Gastrocnemius medialis (tissue), 4 donors: Measurements from ENCODE around the gene PNCK. TPM values are rescaled to one million over a fixed set of nuclear protein-coding genes. Genes with fewer than 3 reads are reported as not detected.

ENCODE experiments used
- ATAC-seq, 2 donors: fragments of 150-250 bp; one replicate each; pipeline ENCODE4 v1.9.1; 2016
- DNase-seq, 2 donors: peaks; one replicate each; pipeline ENCODE4 v3.0.0-alpha.2; 2019
- H3K27ac ChIP-seq, 4 donors: fragments of 200-600 bp; sonication (generic); 1 replicate in 1 of 4; 2 replicates in 3 of 4; pipeline ENCODE4 v1.5.1; 2016 to 2018; ENCODE audit warnings: mild to moderate bottlenecking in 2 of 4, moderate library complexity in 1 of 4
- H3K27me3 ChIP-seq, 3 donors: fragments of 200-600 bp; sonication (generic) in 2 of 3; 1 replicate in 1 of 3; 2 replicates in 2 of 3; pipeline versions ENCODE4 v1.5.1 to v1.6.0; 2016 to 2019; ENCODE audit warnings: mild to moderate bottlenecking in 1 of 3, moderate library complexity in 1 of 3
- H3K36me3 ChIP-seq, 2 donors: fragments of 200-600 bp; sonication (generic) in 1 of 2; one replicate each; pipeline ENCODE4 v1.5.1; 2017 to 2018
- H3K4me1 ChIP-seq, 2 donors: fragments of 200-600 bp; sonication (generic) in 1 of 2; one replicate each; pipeline ENCODE4 v1.5.1; 2016 to 2017; ENCODE audit warnings: mild to moderate bottlenecking in 2 of 2
- H3K4me3 ChIP-seq, 4 donors: fragments of 200-600 bp; sonication (generic) in 3 of 4; 1 replicate in 1 of 4; 2 replicates in 3 of 4; pipeline ENCODE4 v1.5.1; 2016 to 2019; ENCODE audit warnings: mild to moderate bottlenecking in 2 of 4
- H3K9me3 ChIP-seq, 3 donors: fragments of 200-600 bp; sonication (generic) in 2 of 3; 1 replicate in 1 of 3; 2 replicates in 2 of 3; pipeline ENCODE4 v1.5.1; 2016 to 2019
- CTCF ChIP-seq, 5 experiments: fragments of 450-650 bp in 3 of 5; fragments of 200-600 bp in 2 of 5; sonication (generic) in 2 of 5; IDR thresholded peaks in 4 of 5; conservative IDR thresholded peaks in 1 of 5; 1 replicate in 4 of 5; 2 replicates in 1 of 5; pipeline ENCODE4 v1.5.1; 2016 to 2019; ENCODE audit warnings: antibody characterized with exemption in 5 of 5, mild to moderate bottlenecking in 3 of 5, moderate library complexity in 3 of 5
- POLR2A ChIP-seq, 2 donors: fragments of 450-650 bp; IDR thresholded peaks; one replicate each; pipeline ENCODE4 v1.6.1; 2017; ENCODE audit warnings: antibody characterized with exemption in 2 of 2, mild to moderate bottlenecking in 2 of 2, moderate library complexity in 2 of 2
- in situ Hi-C, 4 donors: fragments of 200-750 bp; cut with MboI; loops; one replicate each; pipeline versions ENCODE4 v1.15.0 to v1.8.0; 2017; ENCODE audit warnings: low sequenced_read_pairs in 4 of 4
- intact Hi-C: fragments of 100-400 bp; cut with DNase I; formaldehyde crosslinking; loops from one replicate; pipeline ENCODE4 v1.15.1; 2023; ENCODE audit warnings: low total_unique reads
- total RNA-seq, 4 donors: library from RNA; depleted of rRNA; stranded (reverse); fragments of >200 nt; gene quantifications; one replicate each; pipeline versions ENCODE4 v1.1.0 to v1.2.3, GENCODE V29; 2016

The PNCK gene
- total RNA-seq, 4 donors from 2014 or later = 0.98 to 1.6 TPM; not detected in 2

- no peaks in the 10 kb centered on the region for H3K9me3 ChIP-seq
- peaks cover 0 to 8% of the 10 kb centered on the region in 2 donors for H3K4me1 ChIP-seq
- no peak overlapping the region for H3K4me3 ChIP-seq
- H3K27ac ChIP-seq = no peak overlapping the region
- no peak for TF ChIP-seq POLR2A (IDR thresholded peaks at IDR 0.05)
- TF ChIP-seq CTCF (IDR thresholded peaks at IDR 0.05 in 4 of 5, conservative IDR thresholded peaks at IDR 0.05 in 1 of 5) = no peak
- H3K36me3 ChIP-seq = no peaks in the 10 kb centered on the region
- in situ Hi-C loops (no loop called here), intact Hi-C loops (no loop called here)
- DNase-seq (no peak), ATAC-seq (no peak)
- H3K27me3 ChIP-seq = peaks cover 19 to 55% (median 46%) of the 10 kb centered on the region in 3 donors
These were observed 31.5 kb downstream of the PNCK start for GRCh38 chrX:153642051-153642654.

- H3K4me1 ChIP-seq = peaks cover 0 to 8% of the 10 kb centered on the region in 2 donors
- ATAC-seq (no peak), DNase-seq (no peak)
- no peak overlapping the region for H3K27ac ChIP-seq
- in situ Hi-C loops (no loop called here), intact Hi-C loops (no loop called here)
- no peaks in the 10 kb centered on the region for H3K9me3 ChIP-seq
- peaks cover 19 to 49% (median 44%) of the 10 kb centered on the region in 3 donors for H3K27me3 ChIP-seq
- no peak for TF ChIP-seq POLR2A (IDR thresholded peaks at IDR 0.05)
- no peak for TF ChIP-seq CTCF (IDR thresholded peaks at IDR 0.05 in 4 of 5, conservative IDR thresholded peaks at IDR 0.05 in 1 of 5)
- no peak overlapping the region for H3K4me3 ChIP-seq
- H3K36me3 ChIP-seq = no peaks in the 10 kb centered on the region
These were observed 32.0 kb downstream of the PNCK start for GRCh38 chrX:153641627-153642026.

- DNase-seq (no peak), ATAC-seq (no peak)
- in situ Hi-C loops (no loop called here), intact Hi-C loops (no loop called here)
- peaks cover 16 to 43% (median 37%) of the 10 kb centered on the region in 3 donors for H3K27me3 ChIP-seq
- no peak for TF ChIP-seq CTCF (IDR thresholded peaks at IDR 0.05 in 4 of 5, conservative IDR thresholded peaks at IDR 0.05 in 1 of 5)
- no peak for TF ChIP-seq POLR2A (IDR thresholded peaks at IDR 0.05)
- no peaks in the 10 kb centered on the region for H3K36me3 ChIP-seq
- H3K4me1 ChIP-seq = peaks cover 0 to 8% of the 10 kb centered on the region in 2 donors
- no peak overlapping the region for H3K4me3 ChIP-seq
- H3K27ac ChIP-seq = no peak overlapping the region
- no peaks in the 10 kb centered on the region for H3K9me3 ChIP-seq
These were observed 32.7 kb downstream of the PNCK start for GRCh38 chrX:153640736-153641575.

GRCh38 chrX:153640045-153640686 lies 33.4 kb downstream of the PNCK start:
- H3K27me3 ChIP-seq = peaks cover 12 to 36% (median 29%) of the 10 kb centered on the region in 3 donors

More at GRCh38 chrX:153640045-153640686, 33.4 kb downstream of the PNCK start:
- H3K4me3 ChIP-seq = no peak overlapping the region
- ATAC-seq (no peak), DNase-seq (no peak)
- intact Hi-C loops = no loop called here
- H3K9me3 ChIP-seq = no peaks in the 10 kb centered on the region
- TF ChIP-seq POLR2A (IDR thresholded peaks at IDR 0.05) (no peak), CTCF (IDR thresholded peaks at IDR 0.05 in 4 of 5, conservative IDR thresholded peaks at IDR 0.05 in 1 of 5) (no peak)
- H3K27ac ChIP-seq = no peak overlapping the region
- no peaks in the 10 kb centered on the region for H3K36me3 ChIP-seq
- peaks cover 0 to 8% of the 10 kb centered on the region in 2 donors for H3K4me1 ChIP-seq
- in situ Hi-C loops = no loop called here
